PC-3 (cell line): Measurements from ENCODE around the gene EPS8L3.

Source experiments
- CTCF ChIP-seq: fragments of 300-600 bp; sonication (generic); conservative IDR thresholded peaks from 2 replicates; pipeline ENCODE4 v1.5.1; 2017; ENCODE audit warnings: antibody characterized with exemption, low read depth, mild to moderate bottlenecking, low read length
- EZH2 ChIP-seq: fragments of 300-600 bp; sonication (generic); IDR thresholded peaks from one replicate; pipeline ENCODE4 v1.6.1; 2017; ENCODE audit warnings: antibody characterized with exemption, mild to moderate bottlenecking, low read length; ENCODE audit not compliant: unreplicated experiment
- EZH2phosphoT487 ChIP-seq: fragments of 300-600 bp; sonication (generic); IDR thresholded peaks from 2 replicates; pipeline ENCODE4 v1.6.1; 2018; ENCODE audit warnings: mild to moderate bottlenecking, antibody characterized with exemption, low read length, borderline replicate concordance

GRCh38 chr1:109777436-109777835, 13.7 kb upstream of the EPS8L3 start:
- TF ChIP-seq CTCF (no peak), EZH2 (no peak), EZH2phosphoT487 (no peak)
